Activated T-cell treated with anti-CD3 and anti-CD28 coated beads, Interleukin-2, amount 50 U/mL, for 4 hours (primary cell): ENCODE measurements around the gene HES4. TPM values are rescaled to one million over a fixed set of nuclear protein-coding genes. Genes with fewer than 3 reads are reported as not detected.

Source experiments
- ATAC-seq, 2 donors: fragments of 200-7000 bp; cut with Tn5 transposase; one replicate each; pipeline ENCODE4 v1.10.0; 2021
- DNase-seq: peaks from one replicate; pipeline ENCODE4 v3.0.0-alpha.2; 2020
- H3K27me3 Mint-ChIP-seq: one replicate; pipeline ENCODE4 v1.8.0; 2021; ENCODE audit warnings: low read depth, mixed read lengths
- H3K36me3 Mint-ChIP-seq: one replicate; pipeline ENCODE4 v1.8.0; 2022; ENCODE audit warnings: mixed read lengths; ENCODE audit not compliant: insufficient read depth
- H3K4me1 Mint-ChIP-seq: one replicate; pipeline ENCODE4 v1.8.0; 2021; ENCODE audit warnings: low read depth, mixed read lengths
- H3K4me3 Mint-ChIP-seq: one replicate; pipeline ENCODE4 v1.8.0; 2021; ENCODE audit warnings: mild to moderate bottlenecking, moderate library complexity, mixed read lengths
- H3K9me3 Mint-ChIP-seq: one replicate; pipeline ENCODE4 v1.8.0; 2021; ENCODE audit warnings: mixed read lengths
- total RNA-seq, 3 donors: library from RNA; stranded (reverse); gene quantifications; one replicate each; pipeline ENCODE4 v1.2.1, GENCODE V29; 2021

Gene HES4
- total RNA-seq, 3 donors from 2014 or later: 1.3 to 3.0 (median 2.7) TPM

DNA sequence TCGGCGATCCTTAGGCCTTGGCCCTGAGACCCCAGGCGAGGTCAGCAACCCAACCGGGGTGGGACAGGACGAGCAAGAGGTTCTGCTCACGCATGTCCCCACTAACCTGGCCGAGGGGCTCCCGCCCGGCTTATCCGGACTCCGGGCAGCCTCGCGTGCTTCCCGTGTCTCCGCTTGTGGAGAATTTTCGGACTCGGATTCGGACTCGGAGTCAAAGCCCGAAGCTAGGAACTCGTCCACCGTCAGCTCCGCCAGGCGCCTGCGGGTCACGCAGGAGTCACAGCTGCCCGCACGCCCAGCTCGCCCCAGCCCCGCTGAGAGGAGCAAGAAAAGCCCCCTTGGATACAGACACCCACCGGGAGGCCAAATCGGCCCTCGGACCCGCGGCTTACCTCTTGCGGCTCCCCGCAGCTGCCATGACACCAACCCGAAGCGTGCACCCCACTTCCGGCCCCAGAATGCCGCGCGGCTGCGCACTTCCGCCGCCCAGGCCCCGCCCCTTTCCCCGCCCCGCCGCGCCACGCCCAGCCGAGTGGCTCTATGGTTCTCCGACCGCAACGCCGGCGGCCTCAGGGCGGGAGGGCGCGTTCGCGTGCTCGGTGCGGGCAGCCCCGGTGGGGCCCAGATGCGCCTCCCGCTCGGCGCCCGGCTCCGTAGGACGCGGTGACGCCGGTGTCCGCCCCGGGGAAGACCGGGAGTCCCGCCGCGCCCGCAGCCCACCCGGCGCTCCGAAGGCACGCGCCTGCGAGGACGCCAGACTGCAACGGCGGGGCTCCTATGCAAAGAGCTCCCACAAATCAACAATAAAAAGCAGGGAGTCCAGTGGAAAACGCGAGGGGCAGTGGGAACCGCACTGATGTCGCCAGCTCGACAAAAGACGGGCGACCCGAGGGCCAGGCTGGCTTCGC lies 40.8 kb downstream of the HES4 start, which contains the start of gene NOC2L:
Gene NOC2L, minus strand, starts transcription at position 434 of the 908 bp plus-strand sequence. Its CDS starts 16 bp downstream, at position 418.
- Mint-ChIP-seq H3K4me1 (peaks cover 21% of the 10 kb centered on the region), H3K36me3 (peaks cover 21% of the 10 kb centered on the region), H3K4me3 (peak within 1 kb of the TSS; percentile 98), H3K27me3 (no peaks in the 10 kb centered on the region), H3K9me3 (no peaks in the 10 kb centered on the region)
- peak; percentile 98 for DNase-seq
- ATAC-seq: peak; percentile 85

DNA sequence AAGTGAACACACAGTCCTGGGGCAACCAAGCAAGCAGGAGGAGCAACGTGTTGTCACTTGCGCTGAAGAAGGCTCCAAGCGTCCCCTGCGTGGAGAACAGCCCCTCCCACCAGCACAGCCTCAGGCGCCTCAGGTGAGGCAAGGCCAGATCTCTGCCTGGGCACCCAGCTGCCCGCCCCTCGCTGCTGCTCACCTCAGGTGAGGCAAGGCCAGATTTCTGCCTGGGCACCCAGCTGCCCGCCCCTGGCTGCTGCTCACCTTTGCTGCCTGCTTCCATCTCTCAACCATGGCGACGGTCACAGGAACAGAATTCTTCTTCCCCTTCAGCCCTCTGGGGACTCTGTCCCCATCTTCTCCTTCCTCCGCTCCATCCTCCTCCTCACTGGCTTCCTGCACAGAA lies 43.3 kb downstream of the HES4 start:
- H3K4me3 Mint-ChIP-seq: peak overlapping the region; percentile 98
- H3K9me3 Mint-ChIP-seq: no peaks in the 10 kb centered on the region
- H3K36me3 Mint-ChIP-seq: peaks cover 27% of the 10 kb centered on the region
- no peaks in the 10 kb centered on the region for H3K27me3 Mint-ChIP-seq
- peaks cover 20% of the 10 kb centered on the region for H3K4me1 Mint-ChIP-seq
- DNase-seq (no peak), ATAC-seq (no peak)

DNA sequence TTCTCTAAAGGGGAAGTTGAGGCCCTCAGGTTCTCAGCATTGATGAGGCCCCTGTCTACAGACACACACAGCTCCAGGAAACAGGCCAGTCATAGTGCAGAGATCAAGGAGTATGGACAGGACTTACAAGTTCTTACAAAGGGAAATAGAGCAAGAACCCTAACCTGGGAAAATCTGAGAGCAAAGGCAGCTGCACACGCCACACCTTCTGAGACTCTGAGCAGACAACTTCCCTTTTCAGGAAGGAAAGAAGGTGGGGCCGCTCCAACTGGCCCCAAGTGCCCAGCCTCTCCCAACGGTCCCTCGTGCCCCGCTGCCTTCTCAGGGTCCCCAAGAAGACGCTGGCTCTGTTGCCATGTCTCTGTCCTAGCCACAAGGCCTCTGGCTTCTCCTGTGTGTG lies 44.4 kb downstream of the HES4 start:
- Mint-ChIP-seq H3K4me1 (peaks cover 17% of the 10 kb centered on the region), H3K4me3 (no peak overlapping the region), H3K27me3 (no peaks in the 10 kb centered on the region), H3K9me3 (no peaks in the 10 kb centered on the region), H3K36me3 (peaks cover 34% of the 10 kb centered on the region)
- DNase-seq (no peak), ATAC-seq (no peak)

DNA sequence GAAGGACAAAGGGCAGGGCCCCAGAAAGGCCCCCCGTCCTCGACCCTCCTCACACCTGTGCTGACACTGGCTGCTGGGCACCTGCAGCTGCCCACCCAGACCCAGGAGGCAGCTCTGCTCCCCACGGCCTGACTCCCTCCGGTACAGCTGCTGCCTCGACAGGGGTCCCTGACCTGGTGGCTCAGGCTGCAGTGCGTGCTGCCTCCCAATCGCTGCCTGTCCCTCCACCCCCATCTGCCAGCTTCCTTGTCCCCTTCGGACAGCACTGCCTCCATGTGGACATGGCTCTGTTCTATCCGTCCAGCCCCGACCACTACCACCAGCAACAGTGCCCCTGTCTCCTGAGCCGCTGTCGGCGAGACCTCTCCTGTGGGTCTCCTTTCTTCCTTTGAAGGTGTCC lies 45.0 kb downstream of the HES4 start:
- Mint-ChIP-seq H3K36me3 (peaks cover 40% of the 10 kb centered on the region), H3K27me3 (no peaks in the 10 kb centered on the region), H3K4me1 (peaks cover 13% of the 10 kb centered on the region), H3K4me3 (no peak overlapping the region), H3K9me3 (no peaks in the 10 kb centered on the region)
- ATAC-seq: no peak
- DNase-seq: no peak

DNA sequence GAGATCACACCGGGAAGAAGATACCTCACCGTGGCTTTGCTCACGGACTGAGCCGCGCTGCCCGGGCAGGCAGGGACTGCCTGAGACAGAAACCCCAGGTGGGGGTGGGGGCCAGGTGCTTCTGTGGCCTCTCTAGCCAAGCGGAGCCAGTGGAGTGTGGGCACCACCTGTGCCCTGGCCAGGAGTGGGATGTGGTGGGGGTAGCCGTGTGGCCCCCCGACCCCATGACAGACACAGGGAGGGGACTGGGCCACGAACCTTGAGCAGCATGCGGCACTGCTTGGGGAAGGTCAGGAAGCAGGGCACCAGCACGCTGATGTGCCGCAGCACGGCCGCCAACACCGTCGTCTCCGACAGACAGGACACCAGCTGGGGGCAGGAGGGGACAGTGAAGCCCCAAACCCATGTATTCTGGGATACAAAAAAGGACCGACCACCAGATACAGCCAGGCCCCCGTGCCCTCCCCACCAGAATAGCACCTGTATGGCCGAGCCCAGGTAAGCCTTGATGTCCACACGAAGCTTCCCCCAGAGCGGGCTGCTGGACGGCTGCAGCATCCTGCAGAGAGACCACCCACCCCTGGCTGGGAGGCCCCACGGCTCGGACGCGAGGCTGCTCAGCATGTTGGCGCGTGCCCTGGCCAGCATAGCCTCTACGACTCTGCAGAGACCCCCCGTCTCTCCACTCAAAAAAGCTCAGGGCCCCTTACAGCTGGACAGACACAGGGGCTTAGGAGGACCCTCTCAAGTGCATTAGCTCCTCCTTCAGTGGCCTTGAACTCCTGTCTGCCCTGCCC lies 46.2 kb downstream of the HES4 start:
- H3K4me1 Mint-ChIP-seq: peaks cover 12% of the 10 kb centered on the region
- no peaks in the 10 kb centered on the region for H3K9me3 Mint-ChIP-seq
- H3K27me3 Mint-ChIP-seq: no peaks in the 10 kb centered on the region
- DNase-seq: no peak
- no peak overlapping the region for H3K4me3 Mint-ChIP-seq
- peaks cover 48% of the 10 kb centered on the region for H3K36me3 Mint-ChIP-seq
- ATAC-seq: no peak

DNA sequence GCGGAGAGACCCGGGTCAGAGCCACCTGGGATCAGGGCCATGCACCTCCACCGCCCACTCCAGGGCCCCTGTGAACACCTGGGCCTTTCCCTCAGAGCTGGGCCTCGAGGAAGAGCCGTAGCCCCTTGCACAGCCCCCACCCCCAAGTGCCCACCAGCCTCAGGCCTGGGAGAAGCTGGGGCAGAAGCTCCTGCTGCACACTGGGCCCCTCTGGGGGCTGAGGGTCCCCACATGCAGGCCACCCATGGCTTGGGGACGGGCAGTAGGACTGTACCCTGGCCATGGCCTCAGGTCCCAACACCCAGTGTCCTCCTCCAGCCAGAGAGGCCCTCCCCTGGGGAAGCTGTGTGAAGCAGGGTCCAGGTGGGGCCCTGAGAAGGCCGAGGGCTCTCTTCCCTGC lies 47.3 kb downstream of the HES4 start:
- H3K36me3 Mint-ChIP-seq: peaks cover 46% of the 10 kb centered on the region
- peaks cover 4% of the 10 kb centered on the region for H3K4me1 Mint-ChIP-seq
- H3K9me3 Mint-ChIP-seq: no peaks in the 10 kb centered on the region
- ATAC-seq (no peak), DNase-seq (no peak)
- H3K27me3 Mint-ChIP-seq: no peaks in the 10 kb centered on the region
- H3K4me3 Mint-ChIP-seq: no peak overlapping the region

DNA sequence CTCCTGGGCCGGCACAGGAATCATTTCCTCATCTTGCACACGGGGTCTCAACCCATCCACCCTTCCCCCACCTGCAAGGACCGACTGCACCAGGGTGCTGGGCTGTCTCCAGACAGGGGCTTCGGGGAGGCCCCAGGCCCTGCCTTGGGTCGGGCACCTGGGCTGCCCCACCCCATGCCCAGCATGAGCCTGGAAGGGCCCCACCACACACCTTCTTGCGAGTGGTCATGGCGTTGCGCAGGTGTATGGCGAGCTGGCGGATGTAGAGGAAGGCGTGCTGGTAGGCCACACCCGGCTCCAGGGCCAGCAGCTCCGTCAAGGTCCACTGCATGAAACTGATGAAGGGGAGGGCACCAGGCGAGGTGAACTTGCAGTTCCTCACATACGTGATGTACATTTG lies 47.7 kb downstream of the HES4 start:
- H3K27me3 Mint-ChIP-seq: no peaks in the 10 kb centered on the region
- no peaks in the 10 kb centered on the region for H3K9me3 Mint-ChIP-seq
- no peak overlapping the region for H3K4me3 Mint-ChIP-seq
- peaks cover under 1% of the 10 kb centered on the region for H3K4me1 Mint-ChIP-seq
- no peak for ATAC-seq
- no peak for DNase-seq
- peaks cover 46% of the 10 kb centered on the region for H3K36me3 Mint-ChIP-seq

DNA sequence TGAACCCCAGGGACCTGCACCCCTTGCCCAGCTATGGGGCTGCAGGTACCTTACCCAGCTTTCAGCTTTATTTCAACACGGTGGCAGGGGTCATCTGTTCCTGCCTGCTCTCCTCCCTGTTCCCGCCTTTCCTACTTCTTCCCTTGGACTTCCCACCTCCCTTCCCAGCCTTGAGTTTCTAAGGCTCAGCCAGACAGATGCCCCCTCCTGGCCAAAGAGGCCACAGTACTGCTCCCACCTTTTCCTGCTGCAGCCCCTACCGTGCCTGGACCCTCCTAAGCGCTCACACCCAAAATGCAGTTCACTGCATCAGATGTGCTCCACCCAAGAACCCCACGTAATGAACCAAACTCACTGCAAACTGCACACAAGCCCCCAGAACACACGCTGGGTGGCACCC lies 48.5 kb downstream of the HES4 start:
- no peak for DNase-seq
- H3K27me3 Mint-ChIP-seq: no peaks in the 10 kb centered on the region
- peaks cover 47% of the 10 kb centered on the region for H3K36me3 Mint-ChIP-seq

DNA sequence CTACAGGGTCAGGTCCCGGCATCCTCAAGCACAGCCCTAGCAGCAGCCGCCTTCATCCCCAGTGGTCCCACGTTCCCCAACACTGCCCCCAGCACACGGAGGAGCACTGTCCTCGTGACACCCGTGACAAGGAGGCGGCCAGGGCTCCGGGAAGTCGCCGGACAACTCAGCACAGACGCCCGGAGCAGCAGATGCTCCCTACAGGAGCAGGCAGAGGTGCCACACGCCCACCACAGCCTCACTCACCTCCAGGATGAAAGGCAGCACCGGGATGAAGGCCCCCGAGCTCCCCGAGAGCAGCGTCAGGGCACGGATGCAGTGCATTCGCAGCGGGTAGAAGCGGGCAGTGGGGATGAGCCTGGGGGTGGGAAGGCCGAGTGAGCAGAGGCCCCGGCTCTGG lies 49.0 kb downstream of the HES4 start:
- H3K4me1 Mint-ChIP-seq: no peaks in the 10 kb centered on the region
- H3K36me3 Mint-ChIP-seq: peaks cover 47% of the 10 kb centered on the region
- no peaks in the 10 kb centered on the region for H3K9me3 Mint-ChIP-seq
- DNase-seq (no peak), ATAC-seq (no peak)
- H3K27me3 Mint-ChIP-seq: no peaks in the 10 kb centered on the region
- H3K4me3 Mint-ChIP-seq: no peak overlapping the region

More for the DNA sequence above, 48.5 kb downstream of the HES4 start:
- no peaks in the 10 kb centered on the region for H3K9me3 Mint-ChIP-seq
- ATAC-seq: no peak
- H3K4me1 Mint-ChIP-seq: no peaks in the 10 kb centered on the region
- H3K4me3 Mint-ChIP-seq: no peak overlapping the region

DNA sequence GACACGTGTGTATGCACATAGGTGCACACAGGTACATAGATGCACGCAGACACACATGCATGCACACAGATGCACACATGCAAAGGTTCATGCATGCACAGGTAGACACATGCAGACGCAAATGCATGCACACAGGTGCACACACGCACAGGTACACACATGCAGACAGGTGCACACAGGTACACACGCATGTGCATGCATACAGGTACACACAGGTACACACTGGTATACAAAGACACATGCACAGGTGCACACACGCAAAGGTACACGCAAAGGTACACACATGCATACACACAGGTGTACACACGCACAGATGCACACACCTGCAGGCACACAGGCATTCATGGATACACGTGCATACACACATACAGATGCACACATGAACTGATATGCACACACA lies 49.6 kb downstream of the HES4 start:
- Mint-ChIP-seq H3K4me3 (no peak overlapping the region), H3K27me3 (no peaks in the 10 kb centered on the region), H3K4me1 (no peaks in the 10 kb centered on the region), H3K36me3 (peaks cover 46% of the 10 kb centered on the region), H3K9me3 (no peaks in the 10 kb centered on the region)
- no peak for ATAC-seq
- no peak for DNase-seq

Other genes with a start within 250 kb of the HES4 start
- gene SAMD11, start 76.2 kb downstream of the HES4 start, total RNA-seq: not detected
- 100 to 1,000 TPM; 292 to 315 (median 315) TPM for gene NOC2L, start 40.8 kb downstream of the HES4 start, total RNA-seq
- gene KLHL17, start 39.5 kb downstream of the HES4 start, total RNA-seq: 10 to 100 TPM; 32.1 to 36.6 (median 34.3) TPM
- gene PLEKHN1, start 33.6 kb downstream of the HES4 start, total RNA-seq: 1 to 10 TPM; 1.6 to 2.4 (median 1.9) TPM
- gene PERM1, start 18.0 kb downstream of the HES4 start, total RNA-seq: not detected
- 10 to 100 TPM; 22.3 to 23.7 (median 22.9) TPM for gene ISG15, start 13.4 kb upstream of the HES4 start, total RNA-seq
- gene AGRN, start 20.0 kb upstream of the HES4 start, total RNA-seq: 10 to 100 TPM; 12.0 to 18.0 (median 15.2) TPM
- under 1 TPM in 1 of 3 donors, not detected in 2; 0.16 TPM for gene RNF223, start 74.2 kb upstream of the HES4 start, total RNA-seq
- 10 to 100 TPM; 22.3 to 27.6 (median 26.8) TPM for gene C1orf159, start 116.0 kb upstream of the HES4 start, total RNA-seq
- gene TTLL10, start 173.8 kb upstream of the HES4 start, total RNA-seq: not detected
- gene TNFRSF18, start 206.5 kb upstream of the HES4 start, total RNA-seq: 100 to 1,000 TPM; 102 to 212 (median 155) TPM
- gene TNFRSF4, start 214.1 kb upstream of the HES4 start, total RNA-seq: 100 to 1,000 TPM; 480 to 735 (median 495) TPM
- gene SDF4, start 231.9 kb upstream of the HES4 start, total RNA-seq: 100 to 1,000 TPM; 191 to 242 (median 193) TPM
- gene B3GALT6, start 232.1 kb upstream of the HES4 start, total RNA-seq: 10 to 100 TPM; 38.0 to 40.8 (median 39.0) TPM
- 1 to 10 TPM; 1.6 to 2.2 (median 2.1) TPM for gene C1QTNF12, start 246.6 kb upstream of the HES4 start, total RNA-seq